ENCODE measurements around the gene COPS8.

The COPS8 gene

DNA sequence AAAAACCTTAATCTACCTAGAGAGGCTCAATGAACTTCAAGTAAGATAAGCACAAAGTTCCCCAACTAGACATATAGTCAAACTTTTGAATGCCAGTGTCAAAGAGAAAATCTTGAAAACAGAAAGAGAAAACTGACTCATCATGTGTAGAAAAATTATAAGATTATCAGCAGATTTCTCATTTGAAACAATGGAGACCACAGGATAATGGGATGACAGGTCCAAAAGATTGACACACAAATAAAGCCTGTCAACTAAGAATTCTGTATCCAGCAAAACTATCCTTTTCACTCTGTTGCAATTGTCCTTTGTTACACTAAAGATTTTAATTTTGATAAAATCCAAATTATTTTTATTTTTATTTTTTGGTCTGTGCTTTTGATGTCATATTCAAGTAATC is 61.6 kb downstream of the COPS8 start:
- TF ChIP-seq, protein P1, sequence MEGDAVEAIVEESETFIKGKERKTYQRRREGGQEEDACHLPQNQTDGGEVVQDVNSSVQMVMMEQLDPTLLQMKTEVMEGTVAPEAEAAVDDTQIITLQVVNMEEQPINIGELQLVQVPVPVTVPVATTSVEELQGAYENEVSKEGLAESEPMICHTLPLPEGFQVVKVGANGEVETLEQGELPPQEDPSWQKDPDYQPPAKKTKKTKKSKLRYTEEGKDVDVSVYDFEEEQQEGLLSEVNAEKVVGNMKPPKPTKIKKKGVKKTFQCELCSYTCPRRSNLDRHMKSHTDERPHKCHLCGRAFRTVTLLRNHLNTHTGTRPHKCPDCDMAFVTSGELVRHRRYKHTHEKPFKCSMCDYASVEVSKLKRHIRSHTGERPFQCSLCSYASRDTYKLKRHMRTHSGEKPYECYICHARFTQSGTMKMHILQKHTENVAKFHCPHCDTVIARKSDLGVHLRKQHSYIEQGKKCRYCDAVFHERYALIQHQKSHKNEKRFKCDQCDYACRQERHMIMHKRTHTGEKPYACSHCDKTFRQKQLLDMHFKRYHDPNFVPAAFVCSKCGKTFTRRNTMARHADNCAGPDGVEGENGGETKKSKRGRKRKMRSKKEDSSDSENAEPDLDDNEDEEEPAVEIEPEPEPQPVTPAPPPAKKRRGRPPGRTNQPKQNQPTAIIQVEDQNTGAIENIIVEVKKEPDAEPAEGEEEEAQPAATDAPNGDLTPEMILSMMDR (IDR thresholded peaks at IDR 0.05; ENCODE audit: low read length, missing control alignments) = no peak
- no peak for DNase-seq (ENCODE audit: low read depth)

DNA sequence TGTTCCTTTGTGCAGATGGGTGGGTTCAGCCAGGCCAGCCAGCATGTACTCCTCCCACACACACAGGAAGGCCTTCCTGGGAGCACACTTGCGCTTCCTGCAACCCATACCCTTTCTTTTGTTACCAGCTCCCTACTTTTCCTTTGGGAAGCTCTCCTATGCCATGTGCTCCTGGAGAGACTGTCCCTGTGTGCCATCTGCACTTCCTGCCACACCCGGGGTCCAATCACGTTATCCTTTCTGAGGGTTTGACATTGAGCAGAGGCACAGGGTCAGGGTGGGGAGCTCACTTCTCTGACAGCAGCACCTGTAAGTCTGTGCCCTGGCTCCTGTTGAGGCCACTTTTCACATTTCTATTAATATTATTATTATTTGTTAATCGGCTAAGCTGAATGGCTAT is 62.9 kb downstream of the COPS8 start:
- H3K4me3 ChIP-seq (replicated peaks; ENCODE audit: low read depth, low read length) = no peak overlapping the region
- TF ChIP-seq, protein P1 (IDR thresholded peaks at IDR 0.05; ENCODE audit: low read length, missing control alignments) = no peak
- no peak for DNase-seq (ENCODE audit: low read depth)

More for the DNA sequence above, 61.6 kb downstream of the COPS8 start:
- no peak overlapping the region for H3K4me3 ChIP-seq (replicated peaks; ENCODE audit: low read depth, low read length)

DNA sequence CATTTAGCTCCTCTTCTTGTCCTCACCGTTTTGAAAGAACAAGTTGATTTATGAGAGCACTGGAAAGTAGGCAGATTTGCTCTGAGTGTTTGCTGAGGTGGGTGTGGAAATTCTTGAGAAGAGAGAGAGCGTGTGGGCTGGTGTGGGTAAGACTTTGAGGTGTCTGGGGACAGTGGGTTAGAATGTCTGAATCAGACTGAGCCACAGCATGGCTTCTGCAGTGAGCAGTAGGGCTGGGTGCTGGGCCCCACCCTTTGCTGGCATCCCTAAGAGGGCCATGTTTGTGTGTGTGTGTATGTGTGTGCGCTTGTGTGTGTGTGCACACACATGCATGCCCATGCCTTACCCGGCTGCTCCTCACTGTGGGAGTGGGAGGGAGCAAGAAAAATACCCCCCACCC is 63.7 kb downstream of the COPS8 start:
- TF ChIP-seq, protein P1 (IDR thresholded peaks at IDR 0.05; ENCODE audit: low read length, missing control alignments) = no peak
- DNase-seq (ENCODE audit: low read depth) = no peak
- H3K4me3 ChIP-seq (replicated peaks; ENCODE audit: low read depth, low read length) = no peak overlapping the region

Data from fibroblast of pulmonary artery (primary cell).